Measurements from ENCODE around the gene GNG7.

- TF ChIP-seq SUZ12 (IDR thresholded peaks at IDR 0.05), result no peak
- TF ChIP-seq PKNOX1 (IDR thresholded peaks at IDR 0.05), result no peak
- no peak for TF ChIP-seq ARNT (IDR thresholded peaks at IDR 0.05)
- no peak for TF ChIP-seq FOXM1 (IDR thresholded peaks at IDR 0.05; ENCODE audit: borderline replicate concordance)
- TF ChIP-seq ELF4 (IDR thresholded peaks at IDR 0.05), result no peak
- TF ChIP-seq FOXK2 (IDR thresholded peaks at IDR 0.05), result no peak
- TF ChIP-seq FOXA1 (IDR thresholded peaks at IDR 0.05), result no peak
- TF ChIP-seq HDGF (IDR thresholded peaks at IDR 0.05; ENCODE audit: borderline replicate concordance), result no peak
- TF ChIP-seq SP1 (IDR thresholded peaks at IDR 0.05), result no peak
Observed at GRCh38 chr19:2727640-2727944, 25.1 kb upstream of the GNG7 start.
